SKM-1 treated with dmso at 0.1 percent for 144 hours (cell line): Measurements from ENCODE around the gene ALK.

Experiments
- DNase-seq: peaks from one replicate; lab custom pipeline; 2025; ENCODE audit not compliant: unreplicated experiment; lab: John Stamatoyannopoulos, UW

The ALK gene

GRCh38 chr2:29662861-29663260 is 258.5 kb downstream of the ALK start:
- no peak for DNase-seq

- no peak for DNase-seq
Measured at GRCh38 chr2:29660201-29660600, 261.2 kb downstream of the ALK start.

- DNase-seq = no peak
Measured at GRCh38 chr2:29659178-29659577, 262.2 kb downstream of the ALK start.

GRCh38 chr2:29657674-29658073 is 263.7 kb downstream of the ALK start:
- DNase-seq = no peak

GRCh38 chr2:29655391-29656086 is 265.8 kb downstream of the ALK start:
- no peak for DNase-seq

- DNase-seq = no peak
Measured at GRCh38 chr2:29650631-29651097, 270.7 kb downstream of the ALK start.

GRCh38 chr2:29644949-29645348 is 276.4 kb downstream of the ALK start:
- no peak for DNase-seq

- DNase-seq = no peak
Measured at GRCh38 chr2:29643196-29643595, 278.2 kb downstream of the ALK start.

GRCh38 chr2:29640360-29640759 is 281.0 kb downstream of the ALK start:
- no peak for DNase-seq

- no peak for DNase-seq
Measured at GRCh38 chr2:29638641-29639040, 282.7 kb downstream of the ALK start.

- DNase-seq = no peak
Measured at GRCh38 chr2:29634916-29635315, 286.5 kb downstream of the ALK start.

- DNase-seq = no peak
Measured at GRCh38 chr2:29632018-29632417, 289.4 kb downstream of the ALK start.

- DNase-seq = no peak
Measured at GRCh38 chr2:29629495-29629894, 291.9 kb downstream of the ALK start.

GRCh38 chr2:29628862-29629261 is 292.5 kb downstream of the ALK start:
- no peak for DNase-seq

- DNase-seq = no peak
Measured at GRCh38 chr2:29628108-29628745, 293.2 kb downstream of the ALK start.

- DNase-seq = no peak
Measured at GRCh38 chr2:29627279-29627711, 294.1 kb downstream of the ALK start.

- no peak for DNase-seq
Measured at GRCh38 chr2:29620890-29621289, 300.5 kb downstream of the ALK start.

- no peak for DNase-seq
Measured at GRCh38 chr2:29619689-29620088, 301.7 kb downstream of the ALK start.

- no peak for DNase-seq
Measured at GRCh38 chr2:29618024-29618423, 303.4 kb downstream of the ALK start.

- no peak for DNase-seq
Measured at GRCh38 chr2:29617351-29617750, 304.0 kb downstream of the ALK start.

GRCh38 chr2:29616569-29616968 is 304.8 kb downstream of the ALK start:
- no peak for DNase-seq

GRCh38 chr2:29615841-29616240 is 305.5 kb downstream of the ALK start:
- DNase-seq = no peak

GRCh38 chr2:29615183-29615582 is 306.2 kb downstream of the ALK start:
- DNase-seq = no peak
